ENCODE results near the gene CAMTA2. TPM values are rescaled to one million over a fixed set of nuclear protein-coding genes. Genes with fewer than 3 reads are reported as not detected.

Gene CAMTA2
- total RNA-seq, 1 experiment from 2014 or later: 51.1 TPM

GRCh38 chr17:4947010-4947410 lies 40.5 kb downstream of the CAMTA2 start:
- no peaks in the 10 kb centered on the region for H3K9me3 ChIP-seq (ENCODE audit: insufficient read depth, low read depth)
- H3K9me2 ChIP-seq (ENCODE audit: insufficient read depth): no peaks in the 10 kb centered on the region
- peak overlapping the region; percentile 99 for H3K4me3 ChIP-seq
- ChIA-PET CTCF (no interaction called here), POLR2A (ENCODE audit: unreplicated experiment) (interaction anchor here (3.0 kb wide), 1 partner anchor 21 kb away, joined by 42 read pairs; the partner anchor contains the start of gene SPAG7)
- peaks cover 39% of the 10 kb centered on the region for H4K20me1 ChIP-seq (ENCODE audit: insufficient read depth)
- no peaks in the 10 kb centered on the region for H3K27me3 ChIP-seq (ENCODE audit: insufficient read depth, low read depth)
- peaks cover 90% of the 10 kb centered on the region for H3F3A ChIP-seq (ENCODE audit: insufficient read depth, low read depth)
- no TSS peak for BruUV-seq (replicated peaks)
- peak overlapping the region; percentile 99 for H3K27ac ChIP-seq
- peaks cover 71% of the 10 kb centered on the region for H3K79me2 ChIP-seq (ENCODE audit: low read depth)
- peaks cover 39% of the 10 kb centered on the region for H3K4me1 ChIP-seq (replicated peaks; ENCODE audit: insufficient read depth)
- TF ChIP-seq EZH2 (IDR thresholded peaks at IDR 0.05; ENCODE audit: low read depth): no peak
- no peak overlapping the region for H2AFZ ChIP-seq
- peak overlapping the region; percentile 84 for H3K4me2 ChIP-seq
- intact Hi-C loops (cut with micrococcal nuclease; ENCODE audit: unreplicated experiment): loop anchor here (10.0 kb wide), 1 partner anchor 112 kb away; the partner anchor contains the start of gene MINK1
- peaks cover 29% of the 10 kb centered on the region for H3K36me3 ChIP-seq (ENCODE audit: low read depth)
- DNase-seq: no peak

DNA sequence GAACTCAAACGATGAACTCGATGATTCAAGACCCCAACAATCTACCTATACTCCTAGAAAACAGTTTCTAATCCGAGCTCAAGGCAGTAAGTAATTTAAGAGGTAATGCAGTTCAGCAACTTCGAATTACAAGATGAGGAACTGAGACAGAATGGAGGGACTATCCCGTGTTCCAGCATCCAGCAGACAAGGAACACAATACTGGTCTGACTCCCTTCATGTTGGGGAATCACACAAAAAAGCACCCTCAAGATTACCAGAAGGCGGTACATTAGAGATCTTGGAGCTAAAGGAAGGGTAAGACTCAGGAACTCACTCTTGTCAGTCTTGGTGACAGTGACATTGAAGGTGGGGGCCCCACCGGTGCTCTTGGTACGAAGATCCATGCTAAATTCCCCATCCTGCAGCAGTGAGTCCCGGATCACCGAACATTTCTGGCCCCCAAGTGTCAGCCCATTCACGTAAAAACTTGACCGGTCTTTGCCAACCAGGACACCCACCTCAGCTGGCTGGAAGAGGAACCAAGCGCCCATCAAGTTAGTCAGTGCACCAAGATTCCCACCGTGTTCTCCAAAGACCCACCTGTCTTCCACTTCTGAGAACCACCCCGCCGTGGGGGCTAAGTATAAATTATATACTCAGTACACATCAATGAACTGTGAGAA lies 41.0 kb downstream of the CAMTA2 start:
- DNase-seq: no peak
- ChIA-PET POLR2A (ENCODE audit: unreplicated experiment) (interaction anchor here (0.6 to 3.0 kb wide), 3 partner anchors 21 to 1138 kb away, joined by 4 to 42 read pairs (median 5); partner anchors contain the start of gene SPAG7), CTCF (interaction anchor here (0.6 kb wide), 1 partner anchor 86 kb away, joined by 8 read pairs; no protein-coding TSS in a partner anchor)
- Histone ChIP-seq H3K79me2 (ENCODE audit: low read depth) (peaks cover 76% of the 10 kb centered on the region), H3K9me2 (ENCODE audit: insufficient read depth) (no peaks in the 10 kb centered on the region), H3K9me3 (ENCODE audit: insufficient read depth, low read depth) (no peaks in the 10 kb centered on the region), H3K4me3 (peak overlapping the region; percentile 99), H3K27ac (peak overlapping the region; percentile 99), H3K36me3 (ENCODE audit: low read depth) (peaks cover 34% of the 10 kb centered on the region), H3K4me1 (replicated peaks; ENCODE audit: insufficient read depth) (peaks cover 40% of the 10 kb centered on the region), H3F3A (ENCODE audit: insufficient read depth, low read depth) (peaks cover 92% of the 10 kb centered on the region), H3K27me3 (ENCODE audit: insufficient read depth, low read depth) (no peaks in the 10 kb centered on the region), H2AFZ (no peak overlapping the region), H4K20me1 (ENCODE audit: insufficient read depth) (peaks cover 39% of the 10 kb centered on the region), H3K4me2 (peak overlapping the region; percentile 84)
- intact Hi-C loops (cut with micrococcal nuclease; ENCODE audit: unreplicated experiment): loop anchor here (10.0 kb wide), 1 partner anchor 112 kb away; the partner anchor contains the start of gene MINK1
- TSS peak; percentile 62 for BruUV-seq (replicated peaks)
- TF ChIP-seq CTCF (conservative IDR thresholded peaks at IDR 0.05) (no peak), EZH2 (IDR thresholded peaks at IDR 0.05; ENCODE audit: low read depth) (no peak)

GRCh38 chr17:4945944-4946280 lies 41.6 kb downstream of the CAMTA2 start:
- ChIA-PET CTCF (interaction anchor here (0.6 kb wide), 1 partner anchor 86 kb away, joined by 8 read pairs; no protein-coding TSS in a partner anchor), POLR2A (ENCODE audit: unreplicated experiment) (interaction anchor here (0.6 to 1.6 kb wide), 3 partner anchors 21 to 1138 kb away, joined by 4 to 7 read pairs (median 5); partner anchors contain the start of gene SPAG7)
- intact Hi-C loops (cut with micrococcal nuclease; ENCODE audit: unreplicated experiment): loop anchor here (1.0 to 10.0 kb wide), 2 partner anchors 21 to 111 kb away; partner anchors contain the start of genes MINK1 and SPAG7

More at GRCh38 chr17:4945944-4946280, 41.6 kb downstream of the CAMTA2 start:
- Histone ChIP-seq H3K27ac (peak overlapping the region; percentile 99), H3K4me2 (peak overlapping the region; percentile 84), H3K36me3 (ENCODE audit: low read depth) (peaks cover 34% of the 10 kb centered on the region), H3K9me3 (ENCODE audit: insufficient read depth, low read depth) (no peaks in the 10 kb centered on the region), H4K20me1 (ENCODE audit: insufficient read depth) (peaks cover 39% of the 10 kb centered on the region), H3K27me3 (ENCODE audit: insufficient read depth, low read depth) (no peaks in the 10 kb centered on the region), H3K4me1 (replicated peaks; ENCODE audit: insufficient read depth) (peaks cover 39% of the 10 kb centered on the region), H3K79me2 (ENCODE audit: low read depth) (peaks cover 78% of the 10 kb centered on the region), H3K9me2 (ENCODE audit: insufficient read depth) (no peaks in the 10 kb centered on the region), H2AFZ (no peak overlapping the region), H3K4me3 (peak overlapping the region; percentile 99), H3F3A (ENCODE audit: insufficient read depth, low read depth) (peaks cover 92% of the 10 kb centered on the region)
- no peak for DNase-seq
- no peak for TF ChIP-seq EZH2 (IDR thresholded peaks at IDR 0.05; ENCODE audit: low read depth)
- TF ChIP-seq CTCF (conservative IDR thresholded peaks at IDR 0.05): no peak
- BruUV-seq (replicated peaks): no TSS peak
